ENCODE results near the gene RGPD8. TPM values are rescaled to one million over a fixed set of nuclear protein-coding genes. Genes with fewer than 3 reads are reported as not detected.
"Not testable (repeated sequence)": the region's sequence is repeated elsewhere in the genome, so short reads cannot be mapped to it uniquely, and the experiment has no call there.

The RGPD8 gene
- total and polyA plus RNA-seq, 2 of the 13 experiments (the other 11 are each of a cell fraction or from before 2014, with no cell fraction given) = 2.3 to 12.8 TPM

DNA sequence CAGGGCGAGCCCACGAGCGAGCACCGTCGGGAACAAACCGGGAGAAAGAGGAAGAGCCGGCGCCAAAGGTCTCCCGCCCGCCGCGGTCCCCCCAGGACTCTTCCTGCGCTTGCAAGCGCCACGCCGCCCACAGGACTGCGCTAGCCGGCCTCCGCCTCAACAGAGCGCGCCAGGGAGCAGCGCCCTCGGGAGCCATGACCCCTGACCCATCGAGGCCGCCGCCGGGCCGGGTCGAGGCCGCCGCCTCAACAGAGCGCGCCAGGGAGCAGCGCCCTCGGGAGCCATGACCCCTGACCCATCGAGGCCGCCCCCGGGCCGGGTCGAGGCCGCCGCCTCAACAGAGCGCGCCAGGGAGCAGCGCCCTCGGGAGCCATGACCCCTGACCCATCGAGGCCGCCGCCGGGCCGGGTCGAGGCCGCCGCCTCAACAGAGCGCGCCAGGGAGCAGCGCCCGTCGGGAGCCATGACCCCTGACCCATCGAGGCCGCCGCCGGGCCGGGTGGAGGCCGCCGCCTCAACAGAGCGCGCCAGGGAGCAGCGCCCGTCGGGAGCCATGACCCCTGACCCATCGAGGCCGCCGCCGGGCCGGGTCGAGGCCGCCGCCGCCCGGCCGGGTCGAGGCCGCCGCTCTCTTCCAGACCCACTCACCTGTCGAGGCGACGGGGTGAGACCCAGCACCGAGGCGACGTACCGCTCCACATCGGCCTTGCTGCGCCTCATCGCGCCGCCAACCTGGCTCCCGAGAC is 538 bp downstream of the RGPD8 start (continued):
- TF ChIP-seq, protein P1, sequence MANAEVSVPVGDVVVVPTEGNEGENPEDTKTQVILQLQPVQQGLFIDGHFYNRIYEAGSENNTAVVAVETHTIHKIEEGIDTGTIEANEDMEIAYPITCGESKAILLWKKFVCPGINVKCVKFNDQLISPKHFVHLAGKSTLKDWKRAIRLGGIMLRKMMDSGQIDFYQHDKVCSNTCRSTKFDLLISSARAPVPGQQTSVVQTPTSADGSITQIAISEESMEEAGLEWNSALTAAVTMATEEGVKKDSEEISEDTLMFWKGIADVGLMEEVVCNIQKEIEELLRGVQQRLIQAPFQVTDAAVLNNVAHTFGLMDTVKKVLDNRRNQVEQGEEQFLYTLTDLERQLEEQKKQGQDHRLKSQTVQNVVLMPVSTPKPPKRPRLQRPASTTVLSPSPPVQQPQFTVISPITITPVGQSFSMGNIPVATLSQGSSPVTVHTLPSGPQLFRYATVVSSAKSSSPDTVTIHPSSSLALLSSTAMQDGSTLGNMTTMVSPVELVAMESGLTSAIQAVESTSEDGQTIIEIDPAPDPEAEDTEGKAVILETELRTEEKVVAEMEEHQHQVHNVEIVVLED (CRISPR knock-in tag; IDR thresholded peaks at IDR 0.05; ENCODE audit: borderline replicate concordance) = peak; percentile 52; the same call in 1 of the 2 replicates
- TF ChIP-seq KAT7 (CRISPR knock-in tag; IDR thresholded peaks at IDR 0.05; ENCODE audit: borderline replicate concordance) (peak; percentile 25; the same call in 1 of the 2 replicates), ZBTB38 (CRISPR knock-in tag; IDR thresholded peaks at IDR 0.05) (peak; percentile 56; the same call in 1 of the 2 replicates), ZNF768 (CRISPR knock-in tag; IDR thresholded peaks at IDR 0.05) (peak; percentile 19; the same call in 1 of the 2 replicates), YEATS4 (CRISPR knock-in tag; IDR thresholded peaks at IDR 0.05; ENCODE audit: borderline replicate concordance) (peak; percentile 65; the same call in 1 of the 2 replicates), NR2C2 (CRISPR knock-in tag; IDR thresholded peaks at IDR 0.05; ENCODE audit: borderline replicate concordance) (peak; percentile 93), REPIN1 (CRISPR knock-in tag; IDR thresholded peaks at IDR 0.05; ENCODE audit: borderline replicate concordance, low read depth) (peak; percentile 22; the same call in 1 of the 2 replicates), ASH2L (IDR thresholded peaks at IDR 0.05; ENCODE audit: insufficient read length, low read depth, low read length) (peak; percentile 54), ZNF34 (CRISPR knock-in tag; IDR thresholded peaks at IDR 0.05; ENCODE audit: borderline replicate concordance) (0 out of 2 replicates have a peak, but pooled peaks have one; percentile 41), THAP11 (CRISPR knock-in tag; IDR thresholded peaks at IDR 0.05) (peak; percentile 9; the same call in 1 of the 2 replicates), ZNF263 (CRISPR knock-in tag; IDR thresholded peaks at IDR 0.05) (peak; percentile 37; the same call in 1 of the 2 replicates), ZFY (CRISPR knock-in tag; IDR thresholded peaks at IDR 0.05) (peak; percentile 90), MAZ (CRISPR knock-in tag; IDR thresholded peaks at IDR 0.05; ENCODE audit: low read depth) (0 out of 2 replicates have a peak, but pooled peaks have one; percentile 23), ZFX (CRISPR knock-in tag; IDR thresholded peaks at IDR 0.05; ENCODE audit: low read depth) (peak; percentile 82)
- TF ChIP-seq, protein P2, sequence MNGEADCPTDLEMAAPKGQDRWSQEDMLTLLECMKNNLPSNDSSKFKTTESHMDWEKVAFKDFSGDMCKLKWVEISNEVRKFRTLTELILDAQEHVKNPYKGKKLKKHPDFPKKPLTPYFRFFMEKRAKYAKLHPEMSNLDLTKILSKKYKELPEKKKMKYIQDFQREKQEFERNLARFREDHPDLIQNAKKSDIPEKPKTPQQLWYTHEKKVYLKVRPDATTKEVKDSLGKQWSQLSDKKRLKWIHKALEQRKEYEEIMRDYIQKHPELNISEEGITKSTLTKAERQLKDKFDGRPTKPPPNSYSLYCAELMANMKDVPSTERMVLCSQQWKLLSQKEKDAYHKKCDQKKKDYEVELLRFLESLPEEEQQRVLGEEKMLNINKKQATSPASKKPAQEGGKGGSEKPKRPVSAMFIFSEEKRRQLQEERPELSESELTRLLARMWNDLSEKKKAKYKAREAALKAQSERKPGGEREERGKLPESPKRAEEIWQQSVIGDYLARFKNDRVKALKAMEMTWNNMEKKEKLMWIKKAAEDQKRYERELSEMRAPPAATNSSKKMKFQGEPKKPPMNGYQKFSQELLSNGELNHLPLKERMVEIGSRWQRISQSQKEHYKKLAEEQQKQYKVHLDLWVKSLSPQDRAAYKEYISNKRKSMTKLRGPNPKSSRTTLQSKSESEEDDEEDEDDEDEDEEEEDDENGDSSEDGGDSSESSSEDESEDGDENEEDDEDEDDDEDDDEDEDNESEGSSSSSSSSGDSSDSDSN (CRISPR knock-in tag; IDR thresholded peaks at IDR 0.05) = peak; percentile 88
- TF ChIP-seq, protein P3, sequence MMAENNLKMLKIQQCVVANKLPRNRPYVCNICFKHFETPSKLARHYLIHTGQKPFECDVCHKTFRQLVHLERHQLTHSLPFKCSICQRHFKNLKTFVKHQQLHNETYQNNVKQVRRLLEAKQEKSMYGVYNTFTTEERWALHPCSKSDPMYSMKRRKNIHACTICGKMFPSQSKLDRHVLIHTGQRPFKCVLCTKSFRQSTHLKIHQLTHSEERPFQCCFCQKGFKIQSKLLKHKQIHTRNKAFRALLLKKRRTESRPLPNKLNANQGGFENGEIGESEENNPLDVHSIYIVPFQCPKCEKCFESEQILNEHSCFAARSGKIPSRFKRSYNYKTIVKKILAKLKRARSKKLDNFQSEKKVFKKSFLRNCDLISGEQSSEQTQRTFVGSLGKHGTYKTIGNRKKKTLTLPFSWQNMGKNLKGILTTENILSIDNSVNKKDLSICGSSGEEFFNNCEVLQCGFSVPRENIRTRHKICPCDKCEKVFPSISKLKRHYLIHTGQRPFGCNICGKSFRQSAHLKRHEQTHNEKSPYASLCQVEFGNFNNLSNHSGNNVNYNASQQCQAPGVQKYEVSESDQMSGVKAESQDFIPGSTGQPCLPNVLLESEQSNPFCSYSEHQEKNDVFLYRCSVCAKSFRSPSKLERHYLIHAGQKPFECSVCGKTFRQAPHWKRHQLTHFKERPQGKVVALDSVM (CRISPR knock-in tag; IDR thresholded peaks at IDR 0.05) = peak; percentile 87
- TF ChIP-seq, protein P4, sequence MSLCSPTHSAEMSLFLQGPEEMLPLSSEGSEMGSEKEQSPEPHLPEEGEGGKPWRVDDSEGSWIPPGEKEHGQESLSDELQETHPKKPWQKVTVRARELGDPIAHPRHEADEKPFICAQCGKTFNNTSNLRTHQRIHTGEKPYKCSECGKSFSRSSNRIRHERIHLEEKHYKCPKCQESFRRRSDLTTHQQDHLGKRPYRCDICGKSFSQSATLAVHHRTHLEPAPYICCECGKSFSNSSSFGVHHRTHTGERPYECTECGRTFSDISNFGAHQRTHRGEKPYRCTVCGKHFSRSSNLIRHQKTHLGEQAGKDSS (CRISPR knock-in tag; IDR thresholded peaks at IDR 0.05; ENCODE audit: borderline replicate concordance, low read depth) = 0 out of 2 replicates have a peak, but pooled peaks have one; percentile 37
- TF ChIP-seq, protein P5, sequence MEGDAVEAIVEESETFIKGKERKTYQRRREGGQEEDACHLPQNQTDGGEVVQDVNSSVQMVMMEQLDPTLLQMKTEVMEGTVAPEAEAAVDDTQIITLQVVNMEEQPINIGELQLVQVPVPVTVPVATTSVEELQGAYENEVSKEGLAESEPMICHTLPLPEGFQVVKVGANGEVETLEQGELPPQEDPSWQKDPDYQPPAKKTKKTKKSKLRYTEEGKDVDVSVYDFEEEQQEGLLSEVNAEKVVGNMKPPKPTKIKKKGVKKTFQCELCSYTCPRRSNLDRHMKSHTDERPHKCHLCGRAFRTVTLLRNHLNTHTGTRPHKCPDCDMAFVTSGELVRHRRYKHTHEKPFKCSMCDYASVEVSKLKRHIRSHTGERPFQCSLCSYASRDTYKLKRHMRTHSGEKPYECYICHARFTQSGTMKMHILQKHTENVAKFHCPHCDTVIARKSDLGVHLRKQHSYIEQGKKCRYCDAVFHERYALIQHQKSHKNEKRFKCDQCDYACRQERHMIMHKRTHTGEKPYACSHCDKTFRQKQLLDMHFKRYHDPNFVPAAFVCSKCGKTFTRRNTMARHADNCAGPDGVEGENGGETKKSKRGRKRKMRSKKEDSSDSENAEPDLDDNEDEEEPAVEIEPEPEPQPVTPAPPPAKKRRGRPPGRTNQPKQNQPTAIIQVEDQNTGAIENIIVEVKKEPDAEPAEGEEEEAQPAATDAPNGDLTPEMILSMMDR (CRISPR knock-in tag; IDR thresholded peaks at IDR 0.05) = 0 out of 2 replicates have a peak, but pooled peaks have one; percentile 10
- not testable (repeated sequence) for TF ChIP-seq MAZ (IDR thresholded peaks at IDR 0.05; ENCODE audit: borderline replicate concordance, low read depth, low read length)

Measured in HepG2 (cell line).